NCI-H774 (cell line): Measurements from ENCODE around the gene SMCO2.
"Not testable (repeated sequence)": the region's sequence is repeated elsewhere in the genome, so short reads cannot be mapped to it uniquely, and the experiment has no call there.

Source experiments
- DNase-seq: peaks from one replicate; lab custom pipeline; 2025; lab: John Stamatoyannopoulos, UW

The SMCO2 gene

DNA sequence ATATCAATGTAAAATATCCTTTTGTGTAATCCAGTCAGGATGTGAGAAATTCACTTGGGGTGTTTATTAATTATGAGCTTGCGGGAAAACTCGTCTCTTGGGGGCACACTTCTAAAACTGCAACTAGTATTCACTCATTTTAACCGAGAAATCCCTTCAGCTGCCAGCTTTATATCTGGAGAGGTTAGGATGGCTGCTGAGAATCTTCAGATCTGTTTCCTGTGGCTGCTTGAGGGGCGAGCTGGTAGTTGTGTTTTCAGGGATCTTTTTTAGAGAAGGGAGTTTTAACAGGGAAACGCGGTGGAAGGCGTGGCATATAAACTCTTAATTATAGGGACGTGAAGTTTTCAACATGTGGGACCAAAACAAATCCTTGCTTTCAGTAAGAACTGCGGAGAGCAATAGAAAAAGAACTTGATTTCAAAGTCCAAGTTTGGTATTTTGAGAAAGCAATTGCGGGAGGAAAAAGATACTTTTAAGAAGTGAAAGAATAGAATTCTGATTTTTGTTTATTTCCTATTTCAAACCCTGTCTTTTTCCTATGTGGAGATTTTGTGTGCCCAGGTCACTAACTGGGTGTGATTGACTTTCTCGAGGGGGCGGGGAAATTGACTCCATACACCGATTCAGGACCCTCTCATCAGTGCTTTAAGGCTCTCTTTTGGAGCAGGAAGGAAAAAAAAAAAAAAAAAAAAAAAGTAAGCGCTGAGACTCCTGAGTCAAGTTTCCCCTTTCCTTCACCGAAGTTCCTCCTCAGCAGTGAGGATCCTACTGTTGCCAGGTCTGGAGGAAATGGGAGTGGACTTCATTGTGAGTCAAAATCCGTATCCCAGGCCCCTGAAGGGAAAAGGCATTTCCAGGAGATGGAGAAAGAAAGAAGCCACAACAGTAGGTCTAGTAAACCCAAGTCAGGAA is 78.6 kb downstream of the SMCO2 start:
- no peak for DNase-seq

GRCh38 chr12:27527512-27527911 is 81.0 kb downstream of the SMCO2 start:
- DNase-seq: no peak

DNA sequence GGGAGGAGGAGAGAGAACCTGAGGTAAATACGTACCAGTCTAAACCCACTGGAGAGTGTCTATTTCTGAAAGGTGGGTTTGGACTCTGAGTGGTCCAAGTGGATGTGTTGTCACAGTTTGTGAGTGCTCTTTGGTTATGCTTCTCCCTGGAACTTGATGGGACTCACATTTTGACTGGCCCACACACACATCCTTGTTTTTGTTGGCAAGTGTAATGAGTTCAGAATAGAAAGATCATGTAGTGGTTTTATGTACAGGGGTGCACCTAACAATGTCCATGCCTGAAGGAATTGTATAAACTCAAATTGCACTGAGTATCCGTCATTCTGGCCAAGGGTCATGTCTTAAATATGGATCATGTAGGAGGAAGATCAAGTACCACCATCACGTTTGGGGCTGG is 82.3 kb downstream of the SMCO2 start:
- no peak for DNase-seq

GRCh38 chr12:27530157-27530922 is 83.8 kb downstream of the SMCO2 start:
- DNase-seq: no peak

DNA sequence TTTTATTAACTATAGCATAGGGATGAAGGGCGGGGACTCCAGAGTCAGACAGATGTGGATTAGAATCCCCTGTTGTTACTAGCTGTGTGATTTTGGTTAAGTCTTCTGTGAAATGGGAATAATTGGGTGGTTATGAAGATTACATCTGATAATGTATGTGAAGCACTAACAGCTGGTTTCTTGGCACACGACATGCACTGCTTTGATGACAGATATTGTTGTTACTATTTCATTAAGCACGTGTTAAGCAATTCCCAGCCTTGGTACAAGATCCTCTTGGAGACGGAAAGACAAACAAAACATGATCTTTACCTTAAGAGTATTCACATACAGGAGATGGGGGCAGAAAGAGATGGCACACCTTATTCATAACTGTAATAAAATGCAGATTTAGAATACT is 85.4 kb downstream of the SMCO2 start:
- DNase-seq: no peak

DNA sequence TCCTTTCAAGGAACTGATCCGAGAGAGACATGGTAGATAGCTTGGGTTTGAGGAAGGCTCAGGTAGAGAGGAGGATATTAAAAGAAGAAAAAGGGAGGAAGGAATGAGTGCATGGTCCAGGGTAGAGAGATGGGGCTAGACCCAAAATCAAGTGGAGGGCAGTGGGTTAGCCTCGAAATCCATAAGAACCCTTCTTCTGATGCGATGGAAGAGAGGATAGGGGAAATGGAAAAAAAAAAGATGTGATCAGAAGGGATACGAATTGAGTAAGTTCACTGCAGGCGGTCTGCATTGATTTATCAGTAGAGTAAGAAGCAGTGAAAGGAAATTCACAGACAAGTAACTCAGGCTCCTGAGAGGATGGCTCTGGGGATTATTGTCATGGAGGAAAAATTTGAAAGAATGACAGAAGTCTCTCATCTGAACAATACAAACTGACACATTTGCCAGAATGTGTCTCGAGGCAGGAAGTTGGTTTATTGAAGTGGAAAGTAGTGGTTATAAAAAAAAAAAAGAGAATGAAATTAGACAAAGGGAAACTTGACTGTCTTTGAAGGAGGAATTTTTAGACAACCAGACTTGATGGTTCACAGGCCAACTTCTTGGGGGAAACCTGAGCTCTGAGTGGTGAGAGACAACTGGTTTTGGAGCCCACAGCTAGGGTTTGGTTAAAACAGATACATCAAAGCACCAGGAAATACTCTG is 87.7 kb downstream of the SMCO2 start:
- no peak for DNase-seq

DNA sequence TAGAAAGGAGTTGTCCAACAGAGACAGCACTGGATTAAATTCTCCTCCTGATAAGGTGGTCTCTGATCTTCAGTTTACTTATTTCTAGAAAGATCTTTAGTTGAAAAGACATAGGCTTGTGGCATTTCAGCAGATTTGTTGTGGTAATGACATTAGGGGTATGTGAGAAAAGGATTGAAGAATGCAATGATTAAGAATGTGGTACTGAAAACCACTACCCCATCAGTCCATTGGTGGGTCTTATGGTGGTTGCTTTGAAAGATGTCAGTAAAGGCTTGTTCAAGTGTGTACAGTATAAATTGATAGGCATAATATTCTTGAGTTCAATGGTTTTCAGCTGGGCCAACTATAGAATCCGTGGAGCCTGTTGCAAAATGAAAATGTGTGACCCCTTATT is 88.2 kb downstream of the SMCO2 start:
- DNase-seq: no peak

DNA sequence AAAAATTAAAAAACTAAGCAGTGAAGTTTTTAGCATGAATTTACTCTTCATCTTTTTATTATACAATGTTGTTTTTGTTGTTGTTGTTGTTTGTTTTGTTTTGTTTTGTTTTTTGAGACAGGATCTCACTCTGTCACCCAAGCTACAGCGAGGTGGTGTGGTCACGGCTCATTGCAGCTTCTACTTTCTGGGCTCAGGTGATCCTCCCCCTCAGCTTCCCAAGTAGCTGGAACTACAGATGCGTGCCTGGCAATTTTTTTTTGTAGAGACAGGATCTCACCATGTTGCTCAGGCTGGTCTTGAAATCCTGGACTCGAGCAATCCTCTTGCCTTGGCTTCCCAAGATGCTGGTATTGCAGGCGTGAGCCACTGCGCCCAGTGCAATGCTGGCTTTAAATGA is 88.8 kb downstream of the SMCO2 start:
- no peak for DNase-seq

DNA sequence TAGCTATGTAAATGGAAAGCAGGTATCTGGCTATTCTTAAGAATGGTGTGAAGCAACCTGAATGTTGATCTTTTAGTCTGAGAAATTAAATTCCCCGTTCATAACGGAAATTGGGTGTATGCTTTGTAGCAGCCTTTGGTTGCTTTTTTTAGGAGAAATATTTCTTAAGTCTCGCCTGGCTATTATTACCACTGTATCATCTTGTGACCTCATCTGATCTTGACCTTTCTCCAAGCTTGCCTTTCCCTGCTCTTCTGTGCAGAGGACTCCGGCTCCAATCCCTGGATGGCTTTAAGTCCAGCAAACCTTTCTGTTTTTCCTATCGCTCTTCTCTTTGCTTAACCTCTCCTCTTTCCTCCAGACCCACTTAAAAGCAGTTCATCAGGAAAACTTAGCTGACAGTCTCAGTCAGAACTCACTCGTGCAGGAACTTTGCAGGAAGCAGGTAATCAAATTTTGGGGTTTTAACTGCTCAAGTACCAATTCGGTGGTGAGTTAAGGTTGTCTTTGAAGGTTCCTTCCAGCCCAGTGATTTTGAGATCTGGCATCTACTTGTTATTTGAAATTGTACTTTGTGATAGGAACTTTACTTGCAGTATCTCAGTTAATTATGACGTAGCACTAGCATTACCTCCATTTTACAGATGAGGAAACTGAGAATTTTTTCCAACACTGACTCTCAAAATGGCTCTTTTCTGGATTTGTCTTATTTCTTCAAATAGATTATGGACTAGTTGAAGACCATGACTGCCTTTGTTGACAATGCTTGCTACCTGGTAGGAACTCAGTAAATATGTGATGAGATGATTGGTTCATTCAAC is 91.5 kb downstream of the SMCO2 start:
- DNase-seq: no peak

GRCh38 chr12:27539191-27539631 is 92.7 kb downstream of the SMCO2 start:
- no peak for DNase-seq

- no peak for DNase-seq
Observed at GRCh38 chr12:27541031-27541719, 94.6 kb downstream of the SMCO2 start.

DNA sequence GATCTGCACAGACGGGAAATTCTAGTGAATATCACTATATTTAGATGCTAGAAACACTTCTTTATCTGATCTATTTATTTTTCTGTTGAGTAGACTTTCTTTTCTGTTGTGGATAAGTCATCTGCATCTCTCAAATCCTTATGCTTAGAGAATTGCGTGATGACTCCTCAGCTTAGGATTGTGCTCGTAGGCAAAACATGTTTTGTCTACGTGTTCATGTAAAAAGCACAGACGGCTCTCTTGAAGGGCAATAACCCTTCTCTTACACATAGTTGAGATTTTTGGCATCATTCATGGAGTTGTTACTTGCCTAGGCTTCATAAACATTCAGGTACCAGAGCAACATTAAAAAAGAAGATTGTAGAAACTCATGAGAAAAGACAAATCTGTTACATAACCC is 96.1 kb downstream of the SMCO2 start:
- DNase-seq: no peak

- not testable (repeated sequence) for DNase-seq
Observed at GRCh38 chr12:27544858-27545257, 98.3 kb downstream of the SMCO2 start.

DNA sequence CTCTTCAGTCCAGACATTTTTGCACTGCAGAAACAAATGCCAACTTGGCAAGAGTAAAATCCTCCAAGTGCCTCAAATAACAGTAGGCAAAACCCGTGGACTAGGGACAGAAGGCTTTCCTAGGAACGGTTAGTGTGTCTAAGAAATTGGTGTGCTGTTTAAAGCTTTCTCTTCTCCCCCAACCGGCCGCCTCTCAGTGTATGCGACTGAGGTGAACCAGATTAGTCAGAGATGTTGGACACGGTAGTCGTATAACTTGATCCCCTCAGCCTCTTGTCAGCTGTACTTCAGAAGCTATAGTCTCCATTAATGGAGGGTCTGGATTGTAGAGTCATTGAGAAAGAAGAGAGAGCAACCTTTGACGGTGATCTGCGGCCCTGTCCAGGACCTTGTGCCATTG is 99.1 kb downstream of the SMCO2 start:
- no peak for DNase-seq

GRCh38 chr12:27547592-27547991 is 101.1 kb downstream of the SMCO2 start:
- DNase-seq: no peak

DNA sequence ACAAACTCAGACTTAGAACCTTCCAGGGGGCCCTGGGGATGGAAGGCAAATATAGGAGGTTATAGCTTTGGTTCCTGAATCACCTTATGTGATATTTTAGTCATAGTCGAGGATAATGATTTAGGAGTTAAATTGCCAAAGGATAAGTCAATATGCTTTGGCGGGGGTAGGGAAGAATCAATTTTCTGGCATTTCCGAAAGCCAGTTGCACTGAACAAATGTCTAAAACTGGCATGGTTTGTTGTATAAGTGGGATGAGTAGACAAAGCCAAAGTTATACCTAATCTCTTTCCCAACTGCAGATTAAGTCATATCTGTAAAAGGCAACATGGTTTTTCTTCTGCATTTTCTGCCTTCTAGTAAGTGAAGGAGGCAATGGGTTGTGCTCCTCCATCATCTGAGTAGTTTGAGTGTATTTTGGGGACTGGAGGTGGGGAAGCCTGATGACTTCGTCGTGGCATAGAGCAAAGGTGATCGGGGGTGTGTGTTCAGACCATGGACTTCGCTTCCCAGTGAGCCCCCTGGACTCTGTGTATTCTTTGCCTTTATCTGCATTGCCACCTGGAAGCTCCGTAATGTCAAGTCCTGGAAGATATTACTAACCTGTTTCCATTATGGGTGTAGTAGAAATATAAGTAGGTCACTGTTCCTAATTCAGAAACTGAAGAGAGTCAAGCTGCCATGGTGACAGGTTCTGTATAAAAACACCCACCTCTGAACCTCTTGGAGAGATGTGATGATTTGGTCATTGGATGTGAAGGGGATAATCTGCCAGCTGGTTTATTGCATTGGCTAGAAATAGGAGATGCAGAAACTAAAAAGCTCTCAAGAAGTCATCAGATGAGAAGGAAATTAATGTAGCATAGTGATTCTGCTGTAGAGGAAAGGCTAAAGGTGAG is 102.0 kb downstream of the SMCO2 start:
- no peak for DNase-seq

DNA sequence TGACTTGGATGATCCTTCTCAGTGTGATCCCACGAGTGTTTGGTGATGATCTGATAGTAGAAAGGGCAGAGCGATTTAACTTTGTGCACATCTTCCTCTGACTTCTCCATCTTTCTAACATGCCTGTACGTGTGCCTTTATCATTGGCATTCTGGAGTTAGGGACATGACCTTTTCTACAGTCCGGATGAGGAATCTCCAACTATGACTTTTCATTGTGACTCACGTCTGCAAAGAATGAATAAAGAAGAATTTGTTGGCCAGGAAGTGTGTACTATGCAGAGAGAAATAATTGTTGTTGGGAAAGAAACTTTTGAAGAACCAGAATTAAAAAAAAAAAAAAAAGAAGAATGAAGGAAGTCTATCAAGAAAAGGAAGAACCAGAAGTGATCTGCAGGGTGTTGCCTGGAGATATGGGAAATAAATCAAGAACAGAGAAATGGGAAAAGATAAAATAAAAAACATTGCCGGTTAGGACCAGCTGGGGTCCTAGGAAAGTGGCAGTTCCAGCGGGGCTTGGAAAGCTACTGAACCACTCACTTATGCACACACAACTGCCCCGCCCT is 102.8 kb downstream of the SMCO2 start:
- DNase-seq: no peak

- no peak for DNase-seq
Observed at GRCh38 chr12:27549801-27550652, 103.5 kb downstream of the SMCO2 start.

GRCh38 chr12:27550653-27550975 is 104.1 kb downstream of the SMCO2 start:
- DNase-seq: no peak
